ENCODE results near the gene ANAPC16.
A peak's percentile ranks its signal among the peaks of the same experiment; 100 is the strongest.
"Not testable (repeated sequence)": the region's sequence is repeated elsewhere in the genome, so short reads cannot be mapped to it uniquely, and the experiment has no call there.

ANAPC16 gene

GRCh38 chr10:72245949-72246525 is 30.2 kb downstream of the ANAPC16 start:
- no peak for DNase-seq

- DNase-seq: no peak
Measured at GRCh38 chr10:72248468-72249151, 32.8 kb downstream of the ANAPC16 start.

- not testable (repeated sequence) for DNase-seq
Measured at GRCh38 chr10:72249176-72249862, 33.5 kb downstream of the ANAPC16 start.

GRCh38 chr10:72250666-72251065 is 34.9 kb downstream of the ANAPC16 start:
- DNase-seq: no peak

GRCh38 chr10:72251635-72252034 is 35.8 kb downstream of the ANAPC16 start:
- no peak for DNase-seq

GRCh38 chr10:72252972-72253371 is 37.2 kb downstream of the ANAPC16 start:
- DNase-seq: no peak

- no peak for DNase-seq
Measured at GRCh38 chr10:72253578-72253977, 37.8 kb downstream of the ANAPC16 start.

- DNase-seq: no peak
Measured at GRCh38 chr10:72254813-72255568, 39.2 kb downstream of the ANAPC16 start.

- DNase-seq: no peak
Measured at GRCh38 chr10:72255977-72256729, 40.3 kb downstream of the ANAPC16 start.

GRCh38 chr10:72257051-72257892 is 41.5 kb downstream of the ANAPC16 start:
- no peak for DNase-seq

- no peak for DNase-seq
Measured at GRCh38 chr10:72258617-72259016, 42.8 kb downstream of the ANAPC16 start.

GRCh38 chr10:72259491-72260238 is 43.9 kb downstream of the ANAPC16 start:
- no peak for DNase-seq

GRCh38 chr10:72260239-72260975 is 44.6 kb downstream of the ANAPC16 start:
- no peak for DNase-seq

- DNase-seq: peak; percentile 50
Measured at GRCh38 chr10:72260976-72261783, 45.4 kb downstream of the ANAPC16 start.

- DNase-seq: no peak
Measured at GRCh38 chr10:72261784-72262404, 46.1 kb downstream of the ANAPC16 start.

GRCh38 chr10:72263613-72264241 is 47.9 kb downstream of the ANAPC16 start:
- no peak for DNase-seq

GRCh38 chr10:72264536-72264935 is 48.7 kb downstream of the ANAPC16 start:
- no peak for DNase-seq

GRCh38 chr10:72265508-72265907 is 49.7 kb downstream of the ANAPC16 start:
- no peak for DNase-seq
